Ectodermal cell (in vitro differentiated cells): ENCODE measurements around the gene MFAP5. TPM values are rescaled to one million over a fixed set of nuclear protein-coding genes. Genes with fewer than 3 reads are reported as not detected.

Source experiments
- H3K27ac ChIP-seq: 2 replicates; pipeline ENCODE4 v1.7.0; 2013; ENCODE audit warnings: mild to moderate bottlenecking, low read depth, low read length; ENCODE audit not compliant: insufficient read depth, poor library complexity, severe bottlenecking
- H3K27me3 ChIP-seq: 2 replicates; pipeline ENCODE4 v1.7.0; 2013; ENCODE audit warnings: mild to moderate bottlenecking, low read length; ENCODE audit not compliant: insufficient read depth, control insufficient read depth, poor library complexity, severe bottlenecking
- H3K36me3 ChIP-seq: one replicate; pipeline ENCODE4 v1.7.0; 2013; ENCODE audit warnings: low read length; ENCODE audit not compliant: control insufficient read depth, insufficient read depth
- H3K4me1 ChIP-seq: one replicate; pipeline ENCODE4 v1.7.0; 2013; ENCODE audit warnings: low read length; ENCODE audit not compliant: control insufficient read depth, insufficient read depth
- H3K4me3 ChIP-seq: 2 replicates; pipeline ENCODE4 v1.7.0; 2013; ENCODE audit warnings: low read depth, low read length, control low read depth; ENCODE audit not compliant: insufficient read depth
- H3K9me3 ChIP-seq: 2 replicates; pipeline ENCODE4 v1.7.0; 2013; ENCODE audit warnings: mild to moderate bottlenecking, low read length, moderate library complexity; ENCODE audit not compliant: control insufficient read depth
- WGBS, 2 experiments: methylation state at CpG; one replicate each; pipeline ENCODE4 v1.1.7; 2013; ENCODE audit warnings: missing lambda C conversion rate in 2 of 2; 5-methylcytosine and 5-hydroxymethylcytosine counted together
- polyA plus RNA-seq, 4 experiments: library from polyadenylated mRNA; stranded (reverse); fragments of 50-300 nt; gene quantifications; one replicate each; pipeline ENCODE4 v1.2.3, GENCODE V29; 2013

The MFAP5 gene, protein sequence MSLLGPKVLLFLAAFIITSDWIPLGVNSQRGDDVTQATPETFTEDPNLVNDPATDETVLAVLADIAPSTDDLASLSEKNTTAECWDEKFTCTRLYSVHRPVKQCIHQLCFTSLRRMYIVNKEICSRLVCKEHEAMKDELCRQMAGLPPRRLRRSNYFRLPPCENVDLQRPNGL
- 0.67 TPM for polyA plus RNA-seq (2013, experiment 1 of 4)
- 0.32 TPM for polyA plus RNA-seq (2013, experiment 2 of 4)
- polyA plus RNA-seq (2013, experiment 3 of 4), result 0.48 TPM
- polyA plus RNA-seq (2013, experiment 4 of 4), result 0.36 TPM

DNA sequence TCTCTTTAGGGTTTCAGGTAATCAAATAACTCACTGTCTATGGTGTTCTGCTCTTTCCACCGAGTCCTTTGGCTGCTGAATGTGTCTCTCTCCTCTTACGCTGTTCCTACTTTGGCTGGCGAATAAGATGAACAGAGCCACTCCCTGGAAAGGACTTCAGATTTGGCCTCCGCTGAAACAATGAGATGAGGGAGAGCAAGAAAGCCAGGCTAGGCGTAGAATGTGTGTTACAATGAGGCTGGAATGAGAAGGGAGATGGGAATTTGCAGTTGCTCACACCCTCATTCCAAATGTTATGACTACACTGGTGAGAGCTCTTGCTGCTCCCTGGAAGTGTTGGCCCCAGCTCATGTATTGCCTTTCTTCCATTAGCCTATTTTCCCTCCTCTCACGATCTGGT lies at the start of gene MFAP5:
Gene MFAP5 (minus strand): TSS at position 234 of the 400 bp plus-strand sequence. CDS start 722 bp downstream, outside the sequence.
- H3K36me3 ChIP-seq, result no peaks in the 10 kb centered on the region
- H3K4me1 ChIP-seq, result peaks cover 7% of the 10 kb centered on the region
- H3K27me3 ChIP-seq, result no peaks in the 10 kb centered on the region
- no peak within 1 kb of the TSS for H3K27ac ChIP-seq
- no peak within 1 kb of the TSS for H3K4me3 ChIP-seq
- no peaks in the 10 kb centered on the region for H3K9me3 ChIP-seq
- WGBS, 2 experiments, result 83 to 84% methylated on average over 6 of the region's 6 CpGs

DNA sequence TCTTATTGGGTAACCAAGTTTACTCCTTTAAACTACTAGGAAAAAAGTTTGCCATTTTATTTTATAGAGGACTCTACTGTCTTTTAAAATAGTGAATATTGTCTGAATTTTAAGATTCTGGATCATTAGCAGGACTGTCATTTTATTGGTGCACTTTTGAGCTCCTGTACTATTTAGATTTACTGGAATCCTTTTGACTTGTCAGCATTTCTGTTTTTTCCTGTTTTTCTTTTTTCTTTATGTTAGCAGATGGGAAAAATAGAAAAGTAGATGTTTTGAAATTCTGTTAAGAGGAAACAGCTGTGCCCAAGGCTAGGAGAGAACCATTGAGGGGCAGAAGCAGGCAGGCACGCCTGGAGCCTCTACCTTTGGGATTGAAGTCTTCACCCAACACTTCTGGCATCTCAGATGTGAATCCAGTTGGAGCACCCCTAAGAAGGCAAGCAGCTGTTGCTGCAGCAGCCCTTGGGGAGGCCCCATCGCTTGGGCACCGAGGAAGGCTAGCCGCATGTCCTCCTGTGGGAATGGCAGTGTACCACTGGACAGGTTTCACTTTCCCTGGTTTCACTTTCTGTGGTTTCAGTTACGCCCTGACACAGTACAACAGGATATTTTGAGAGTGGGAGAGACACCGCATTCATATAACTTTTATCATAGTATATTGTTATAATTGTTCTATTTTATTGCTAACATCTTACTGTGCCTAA lies 46.7 kb upstream of the MFAP5 start:
- H3K9me3 ChIP-seq, result no peaks in the 10 kb centered on the region
- H3K4me1 ChIP-seq, result no peaks in the 10 kb centered on the region
- H3K4me3 ChIP-seq, result no peak overlapping the region
- H3K36me3 ChIP-seq, result no peaks in the 10 kb centered on the region
- no peaks in the 10 kb centered on the region for H3K27me3 ChIP-seq
- WGBS, 2 experiments, result 96 to 97% methylated on average over 5 to 6 of the region's 6 CpGs
- no peak overlapping the region for H3K27ac ChIP-seq

DNA sequence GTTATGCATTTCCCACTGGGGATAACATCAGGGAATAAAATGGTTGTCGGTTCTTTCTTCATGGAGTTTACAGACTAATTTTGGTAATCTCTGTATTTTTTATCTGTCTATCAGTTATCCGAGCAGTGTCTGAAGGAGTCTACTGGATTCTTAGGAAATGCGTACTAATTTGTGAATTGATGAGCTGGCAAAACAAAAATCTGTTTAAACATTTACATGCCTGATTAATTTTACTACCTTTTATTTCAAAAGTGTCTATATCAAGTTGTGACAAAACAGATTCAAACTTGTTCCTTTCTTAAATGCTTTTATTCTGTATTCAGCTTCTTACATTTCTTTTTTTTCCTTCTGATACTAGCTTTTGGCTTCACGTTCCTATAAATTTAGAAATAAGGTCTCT lies 39.5 kb upstream of the MFAP5 start:
- no peaks in the 10 kb centered on the region for H3K9me3 ChIP-seq
- no peak overlapping the region for H3K27ac ChIP-seq
- 93 to 99% methylated on average over 3 to 4 of the region's 4 CpGs for WGBS, 2 experiments
- H3K27me3 ChIP-seq, result no peaks in the 10 kb centered on the region
- H3K4me3 ChIP-seq, result no peak overlapping the region
- no peaks in the 10 kb centered on the region for H3K36me3 ChIP-seq
- H3K4me1 ChIP-seq, result peaks cover 9% of the 10 kb centered on the region

DNA sequence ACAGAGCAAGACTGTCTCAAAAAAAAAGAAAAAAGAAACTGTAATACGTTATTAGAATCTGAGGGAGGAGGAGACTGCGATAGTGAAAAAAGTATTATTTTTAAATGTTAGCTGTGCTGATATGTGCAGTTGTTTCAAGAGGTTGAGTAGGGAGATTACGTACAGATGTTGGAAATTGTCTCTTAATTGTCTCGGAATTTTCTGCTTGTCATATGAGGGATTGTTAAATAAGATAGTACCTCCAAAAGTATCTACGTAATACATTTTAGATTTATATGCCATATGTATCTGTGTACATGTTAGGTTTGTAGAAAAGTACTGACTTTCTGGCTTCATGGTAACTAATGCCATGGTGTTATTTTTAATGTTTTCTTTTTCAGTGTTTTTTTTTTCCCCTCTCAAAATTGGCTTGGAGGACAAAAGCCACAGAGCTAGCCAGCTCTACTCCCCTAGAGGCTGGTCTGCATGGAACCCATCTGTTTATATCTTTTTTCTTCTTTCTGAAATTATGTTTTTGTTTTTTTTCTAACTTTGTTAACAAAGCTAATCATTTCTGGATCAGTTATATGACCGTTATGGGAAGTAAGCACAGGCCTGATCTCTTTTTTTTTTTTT lies 38.5 kb upstream of the MFAP5 start:
- Histone ChIP-seq H3K27ac (no peak overlapping the region), H3K4me1 (peaks cover 9% of the 10 kb centered on the region), H3K9me3 (no peaks in the 10 kb centered on the region), H3K36me3 (no peaks in the 10 kb centered on the region), H3K4me3 (no peak overlapping the region), H3K27me3 (no peaks in the 10 kb centered on the region)
- WGBS, 2 experiments, result 92 to 97% methylated on average over 5 to 6 of the region's 6 CpGs

DNA sequence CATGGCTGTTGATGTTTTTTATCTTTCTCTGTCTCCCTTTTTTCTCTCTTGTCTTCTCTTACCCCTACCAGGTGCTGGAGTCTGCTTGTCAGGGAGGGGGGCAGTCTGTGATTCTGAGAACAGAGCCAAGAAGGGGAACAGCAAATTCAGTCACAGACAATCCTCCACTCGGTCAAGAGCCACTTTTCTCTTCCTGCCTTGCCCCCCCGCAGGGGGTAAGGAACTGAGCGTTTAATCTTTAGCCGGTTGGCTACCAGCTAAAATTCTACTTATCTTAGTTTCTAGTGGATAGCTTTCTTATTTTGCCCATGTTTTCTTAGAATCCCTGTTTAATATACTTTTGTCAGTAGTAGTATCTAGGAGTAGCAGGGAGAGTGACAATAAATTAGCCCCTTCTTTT lies 37.1 kb upstream of the MFAP5 start:
- whole genome bisulfite sequencing, 2 experiments, result 5 to 10% methylated on average over 4 of the region's 4 CpGs
- no peaks in the 10 kb centered on the region for H3K36me3 ChIP-seq
- H3K9me3 ChIP-seq, result no peaks in the 10 kb centered on the region
- no peaks in the 10 kb centered on the region for H3K27me3 ChIP-seq
- peak overlapping the region; percentile 15 for H3K4me3 ChIP-seq
- H3K27ac ChIP-seq, result no peak overlapping the region
- H3K4me1 ChIP-seq, result peaks cover 9% of the 10 kb centered on the region

DNA sequence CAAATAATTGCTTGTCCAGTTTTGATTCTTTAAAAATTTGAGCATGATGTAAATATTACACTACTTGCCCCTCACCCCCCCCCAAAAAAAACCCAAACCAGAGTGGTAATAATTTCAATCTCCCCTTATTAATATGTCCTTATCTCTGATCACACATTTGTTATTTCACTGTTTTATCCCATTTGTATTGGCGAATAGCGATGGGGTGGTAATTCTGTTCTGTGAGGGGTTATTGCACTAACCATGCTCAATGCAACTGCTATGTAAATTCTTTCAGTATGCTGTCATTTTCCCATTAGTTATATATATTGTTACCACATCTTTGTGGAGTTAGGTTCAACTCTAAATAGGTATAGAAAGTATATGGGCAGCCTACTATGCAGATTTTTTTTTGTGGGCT lies 36.3 kb upstream of the MFAP5 start:
- peak overlapping the region; percentile 78 for H3K4me3 ChIP-seq
- H3K27ac ChIP-seq, result no peak overlapping the region
- H3K27me3 ChIP-seq, result no peaks in the 10 kb centered on the region
- H3K4me1 ChIP-seq, result peaks cover 9% of the 10 kb centered on the region
- H3K36me3 ChIP-seq, result no peaks in the 10 kb centered on the region
- WGBS, 2 experiments, result no CpG with 5 or more reads among the region's 2 CpGs
- H3K9me3 ChIP-seq, result no peaks in the 10 kb centered on the region

DNA sequence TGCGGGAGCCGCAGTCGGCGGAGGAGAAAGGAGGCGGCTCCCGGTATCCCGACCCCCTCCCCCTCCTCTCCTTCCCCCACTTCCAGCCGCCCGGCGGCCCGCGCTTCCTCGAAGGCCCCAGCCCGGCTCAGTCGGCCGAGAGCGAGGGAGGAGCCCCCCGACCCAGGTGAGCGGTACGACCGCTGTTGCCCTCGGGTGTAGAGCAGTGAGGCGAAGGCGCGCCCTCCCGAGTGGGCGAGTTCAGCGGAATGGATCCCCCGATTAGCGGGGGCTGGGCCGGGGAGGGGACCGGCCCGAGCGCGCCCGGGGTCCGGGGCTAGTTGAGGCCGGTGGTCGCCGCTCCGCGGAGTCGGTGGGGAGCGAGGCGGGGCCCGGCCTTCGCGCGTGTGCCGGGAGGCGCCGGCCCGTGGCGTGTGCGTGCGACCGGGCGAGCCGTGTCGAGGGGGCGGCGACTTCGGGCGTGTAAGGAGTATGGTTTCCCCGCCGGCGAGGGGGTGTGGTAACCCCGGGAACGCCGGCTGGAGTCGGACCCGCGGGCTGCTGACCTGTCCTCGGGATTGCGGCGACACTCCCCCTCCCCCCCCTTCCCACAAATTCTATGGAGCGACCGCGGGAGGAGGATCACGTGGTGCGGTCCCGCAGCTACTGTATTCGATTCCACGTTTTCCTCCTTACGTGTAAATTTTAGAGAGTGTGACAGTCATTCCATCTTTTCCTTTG lies 35.7 kb upstream of the MFAP5 start:
- Histone ChIP-seq H3K36me3 (no peaks in the 10 kb centered on the region), H3K27ac (peak overlapping the region; percentile 86), H3K27me3 (no peaks in the 10 kb centered on the region), H3K4me1 (peaks cover 9% of the 10 kb centered on the region), H3K9me3 (no peaks in the 10 kb centered on the region), H3K4me3 (peak overlapping the region; percentile 78)
- WGBS, 2 experiments, result 0% methylated on average over 82 to 85 of the region's 85 CpGs

DNA sequence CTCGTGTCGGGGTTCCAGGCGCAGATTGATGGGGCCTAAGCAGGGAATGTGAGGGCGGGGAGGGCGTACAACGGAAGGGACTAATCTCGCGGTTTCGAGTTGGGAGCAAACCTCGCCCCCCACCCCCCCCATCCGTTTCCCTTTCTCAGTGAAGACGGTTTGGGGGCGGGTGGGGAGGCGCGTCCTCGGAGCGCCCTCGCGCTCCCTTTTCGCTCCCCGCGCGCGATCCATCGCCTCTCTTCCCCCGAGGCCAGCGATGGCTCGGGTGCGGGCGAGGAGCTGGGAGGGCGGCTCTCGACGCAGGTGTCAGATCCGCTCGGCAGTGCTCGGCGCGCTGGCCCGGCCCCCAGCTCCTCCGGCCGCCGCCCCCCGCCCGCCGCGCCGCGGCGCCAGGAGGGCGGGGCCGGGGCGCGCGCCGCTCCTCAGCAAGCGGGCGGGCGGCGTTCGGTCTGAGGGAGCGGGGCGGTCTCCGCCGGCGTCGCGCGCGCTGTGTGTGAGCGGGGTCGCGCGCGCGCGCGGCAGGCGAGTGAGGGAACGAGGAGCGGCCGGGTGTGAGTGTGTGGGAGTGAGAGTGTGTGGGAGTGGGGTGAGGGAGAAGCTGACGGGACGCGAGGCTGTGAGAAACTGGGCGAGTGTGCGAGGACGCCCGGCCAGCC lies 35.0 kb upstream of the MFAP5 start, which contains the start of gene RIMKLB:
Gene RIMKLB (plus strand): TSS at position 516 of the 656 bp plus-strand sequence. CDS start 15,876 bp downstream, outside the sequence.
- Histone ChIP-seq H3K4me3 (peak within 1 kb of the TSS; percentile 78), H3K27ac (peak within 1 kb of the TSS; percentile 95), H3K4me1 (peaks cover 12% of the 10 kb centered on the region), H3K9me3 (no peaks in the 10 kb centered on the region), H3K27me3 (no peaks in the 10 kb centered on the region), H3K36me3 (no peaks in the 10 kb centered on the region)
- 0 to 1% methylated on average over 88 of the region's 88 CpGs for WGBS, 2 experiments

DNA sequence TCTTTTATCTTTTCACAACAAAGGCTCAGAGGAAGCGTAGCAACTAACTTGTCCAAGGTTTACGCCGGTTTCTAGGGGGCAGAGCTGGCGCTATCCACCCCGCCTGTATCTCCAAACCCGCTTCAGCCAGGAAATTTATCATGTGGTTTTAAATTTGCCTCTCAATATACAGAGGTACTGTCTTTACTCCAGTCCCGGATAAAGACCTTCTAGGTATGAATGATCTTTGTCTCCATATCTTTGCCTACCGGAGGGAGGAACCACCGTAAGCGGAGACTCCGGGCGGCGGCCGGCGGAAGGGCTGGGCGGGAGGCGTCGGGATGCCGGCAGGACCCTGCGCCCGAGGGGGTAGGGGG lies 34.5 kb upstream of the MFAP5 start:
- peak overlapping the region; percentile 78 for H3K4me3 ChIP-seq
- H3K27ac ChIP-seq, result peak overlapping the region; percentile 95
- no peaks in the 10 kb centered on the region for H3K9me3 ChIP-seq
- no peaks in the 10 kb centered on the region for H3K36me3 ChIP-seq
- no peaks in the 10 kb centered on the region for H3K27me3 ChIP-seq
- 0 to 1% methylated on average over 21 of the region's 21 CpGs for WGBS, 2 experiments
- peaks cover 14% of the 10 kb centered on the region for H3K4me1 ChIP-seq
